Measurements from ENCODE around the gene AP2A1.
"Not testable (repeated sequence)": the region's sequence is repeated elsewhere in the genome, so short reads cannot be mapped to it uniquely, and the experiment has no call there.

AP2A1 gene

GRCh38 chr19:49766930-49767299 lies at the start of gene AP2A1:
AP2A1 (plus strand) TSS chr19:49767001; CDS start chr19:49767134, 133 bp downstream.
- DNase-seq (ENCODE audit: low spot score) = no peak

- DNase-seq (ENCODE audit: low spot score) = no peak
Measured at GRCh38 chr19:49718511-49718910, 48.3 kb upstream of the AP2A1 start.

- DNase-seq (ENCODE audit: low spot score) = no peak
Measured at GRCh38 chr19:49718991-49719390, 47.8 kb upstream of the AP2A1 start.

- not testable (repeated sequence) for DNase-seq (ENCODE audit: low spot score)
Measured at GRCh38 chr19:49719420-49719819, 47.4 kb upstream of the AP2A1 start.

- no peak for DNase-seq (ENCODE audit: low spot score)
Measured at GRCh38 chr19:49727217-49728030, 39.4 kb upstream of the AP2A1 start.

GRCh38 chr19:49730166-49730565 lies 36.6 kb upstream of the AP2A1 start:
- no peak for DNase-seq (ENCODE audit: low spot score)

GRCh38 chr19:49738268-49738667 lies 28.5 kb upstream of the AP2A1 start:
- DNase-seq (ENCODE audit: low spot score) = no peak

- no peak for DNase-seq (ENCODE audit: low spot score)
Measured at GRCh38 chr19:49739098-49739497, 27.7 kb upstream of the AP2A1 start.

GRCh38 chr19:49739933-49740332 lies 26.9 kb upstream of the AP2A1 start:
- no peak for DNase-seq (ENCODE audit: low spot score)

- DNase-seq (ENCODE audit: low spot score) = no peak
Measured at GRCh38 chr19:49741210-49741844, 25.5 kb upstream of the AP2A1 start.

GRCh38 chr19:49744946-49745381 lies 21.8 kb upstream of the AP2A1 start:
- no peak for DNase-seq (ENCODE audit: low spot score)

- no peak for DNase-seq (ENCODE audit: low spot score)
Measured at GRCh38 chr19:49746206-49746958, 20.4 kb upstream of the AP2A1 start.

- DNase-seq (ENCODE audit: low spot score) = no peak
Measured at GRCh38 chr19:49749055-49749716, 17.6 kb upstream of the AP2A1 start.

GRCh38 chr19:49749771-49750170 lies 17.0 kb upstream of the AP2A1 start:
- no peak for DNase-seq (ENCODE audit: low spot score)

- DNase-seq (ENCODE audit: low spot score) = no peak
Measured at GRCh38 chr19:49752701-49753100, 14.1 kb upstream of the AP2A1 start.

- no peak for DNase-seq (ENCODE audit: low spot score)
Measured at GRCh38 chr19:49755956-49756355, 10.8 kb upstream of the AP2A1 start.

- no peak for DNase-seq (ENCODE audit: low spot score)
Measured at GRCh38 chr19:49758292-49758691, 8.5 kb upstream of the AP2A1 start.

GRCh38 chr19:49761249-49761624 lies 5.6 kb upstream of the AP2A1 start:
- DNase-seq (ENCODE audit: low spot score) = no peak

- DNase-seq (ENCODE audit: low spot score) = no peak
Measured at GRCh38 chr19:49761625-49762311, 5.0 kb upstream of the AP2A1 start.

- DNase-seq (ENCODE audit: low spot score) = no peak
Measured at GRCh38 chr19:49763230-49763629, 3.6 kb upstream of the AP2A1 start, which contains the start of gene TSKS. TSKS (minus strand) TSS chr19:49763306; CDS start chr19:49763247, 59 bp downstream.

- DNase-seq (ENCODE audit: low spot score) = no peak
Measured at GRCh38 chr19:49764341-49764740, 2.5 kb upstream of the AP2A1 start.
